ENCODE results near the gene MAPK6. TPM values are rescaled to one million over a fixed set of nuclear protein-coding genes. Genes with fewer than 3 reads are reported as not detected.
"Not testable (repeated sequence)": the region's sequence is repeated elsewhere in the genome, so short reads cannot be mapped to it uniquely, and the experiment has no call there.

Gene MAPK6
- total RNA-seq, 2 experiments from 2014 or later, result 39.9 to 40.8 TPM

GRCh38 chr15:52090193-52090592 lies 71.2 kb downstream of the MAPK6 start:
- intact Hi-C loops (cut with micrococcal nuclease), result no loop called here
- Mint-ChIP-seq H3K4me3 (no peak overlapping the region), H3K36me3 (peaks cover 8% of the 10 kb centered on the region), H3K27me3 (peaks cover 1% of the 10 kb centered on the region), H3K4me1 (ENCODE audit: low read depth) (no peaks in the 10 kb centered on the region), H3K27ac (no peak overlapping the region), H3K9me3 (peaks cover 15% of the 10 kb centered on the region)
- ChIA-PET CTCF (interaction anchor here (0.7 to 2.0 kb wide), 2 partner anchors 12 to 31 kb away, joined by 4 to 8 read pairs; no protein-coding TSS in a partner anchor), POLR2A (no interaction called here)
- no peak for DNase-seq

GRCh38 chr15:52093167-52093538 lies 74.1 kb downstream of the MAPK6 start:
- POLR2A ChIA-PET, result no interaction called here

GRCh38 chr15:52093539-52094510 lies 74.8 kb downstream of the MAPK6 start:
- Mint-ChIP-seq H3K4me3 (no peak overlapping the region), H3K36me3 (peaks cover 8% of the 10 kb centered on the region), H3K27ac (no peak overlapping the region), H3K27me3 (peaks cover 3% of the 10 kb centered on the region), H3K9me3 (peaks cover 15% of the 10 kb centered on the region), H3K4me1 (ENCODE audit: low read depth) (no peaks in the 10 kb centered on the region)
- CTCF ChIA-PET, result interaction anchor here (1.0 to 1.5 kb wide), 2 partner anchors 11 to 15 kb away, joined by 3 to 4 read pairs; no protein-coding TSS in a partner anchor
- POLR2A ChIA-PET, result no interaction called here
- intact Hi-C loops (cut with micrococcal nuclease), result no loop called here
- no peak for DNase-seq

More at GRCh38 chr15:52093167-52093538, 74.1 kb downstream of the MAPK6 start:
- no peak for DNase-seq
- Mint-ChIP-seq H3K4me1 (ENCODE audit: low read depth) (no peaks in the 10 kb centered on the region), H3K9me3 (peaks cover 15% of the 10 kb centered on the region), H3K27me3 (peaks cover 3% of the 10 kb centered on the region), H3K4me3 (no peak overlapping the region), H3K27ac (no peak overlapping the region), H3K36me3 (peaks cover 8% of the 10 kb centered on the region)
- intact Hi-C loops (cut with micrococcal nuclease), result no loop called here
- CTCF ChIA-PET, result no interaction called here

GRCh38 chr15:52094811-52095584 lies 76.0 kb downstream of the MAPK6 start:
- Mint-ChIP-seq H3K4me3 (no peak overlapping the region), H3K27me3 (peaks cover 2% of the 10 kb centered on the region), H3K9me3 (peaks cover 7% of the 10 kb centered on the region), H3K36me3 (peaks cover 4% of the 10 kb centered on the region), H3K27ac (no peak overlapping the region), H3K4me1 (ENCODE audit: low read depth) (no peaks in the 10 kb centered on the region)
- no peak for DNase-seq
- intact Hi-C loops (cut with micrococcal nuclease), result no loop called here
- POLR2A ChIA-PET, result no interaction called here
- CTCF ChIA-PET, result interaction anchor here (1.0 to 1.5 kb wide), 2 partner anchors 12 to 16 kb away, joined by 3 to 4 read pairs; no protein-coding TSS in a partner anchor

GRCh38 chr15:52095597-52096262 lies 76.7 kb downstream of the MAPK6 start:
- intact Hi-C loops (cut with micrococcal nuclease), result no loop called here
- POLR2A ChIA-PET, result no interaction called here
- CTCF ChIA-PET, result no interaction called here
- Mint-ChIP-seq H3K4me3 (no peak overlapping the region), H3K4me1 (ENCODE audit: low read depth) (no peaks in the 10 kb centered on the region), H3K9me3 (peaks cover under 1% of the 10 kb centered on the region), H3K36me3 (no peaks in the 10 kb centered on the region), H3K27ac (no peak overlapping the region), H3K27me3 (peaks cover 2% of the 10 kb centered on the region)
- no peak for DNase-seq

GRCh38 chr15:52096536-52096935 lies 77.5 kb downstream of the MAPK6 start:
- H3K4me1 Mint-ChIP-seq (ENCODE audit: low read depth); H3K4me3 Mint-ChIP-seq; POLR2A ChIA-PET; DNase-seq; CTCF ChIA-PET; H3K27me3 Mint-ChIP-seq; H3K36me3 Mint-ChIP-seq; H3K9me3 Mint-ChIP-seq; intact Hi-C loops (cut with micrococcal nuclease); H3K27ac Mint-ChIP-seq: not testable (repeated sequence)

GRCh38 chr15:52097180-52097579 lies 78.2 kb downstream of the MAPK6 start:
- Mint-ChIP-seq H3K27ac (no peak overlapping the region), H3K36me3 (no peaks in the 10 kb centered on the region), H3K4me3 (no peak overlapping the region), H3K27me3 (peaks cover 4% of the 10 kb centered on the region), H3K4me1 (ENCODE audit: low read depth) (no peaks in the 10 kb centered on the region), H3K9me3 (no peaks in the 10 kb centered on the region)
- CTCF ChIA-PET, result no interaction called here
- no peak for DNase-seq
- POLR2A ChIA-PET, result no interaction called here
- intact Hi-C loops (cut with micrococcal nuclease), result no loop called here

GRCh38 chr15:52098323-52098722 lies 79.3 kb downstream of the MAPK6 start:
- no peaks in the 10 kb centered on the region for H3K4me1 Mint-ChIP-seq (ENCODE audit: low read depth)
- no peaks in the 10 kb centered on the region for H3K9me3 Mint-ChIP-seq
- intact Hi-C loops (cut with micrococcal nuclease), result no loop called here
- H3K36me3 Mint-ChIP-seq, result no peaks in the 10 kb centered on the region
- H3K27me3 Mint-ChIP-seq, result peaks cover 4% of the 10 kb centered on the region
- ChIA-PET POLR2A (no interaction called here), CTCF (no interaction called here)
- DNase-seq, result no peak
- H3K4me3 Mint-ChIP-seq, result no peak overlapping the region
- no peak overlapping the region for H3K27ac Mint-ChIP-seq

GRCh38 chr15:52099651-52100272 lies 80.7 kb downstream of the MAPK6 start:
- intact Hi-C loops (cut with micrococcal nuclease), result no loop called here
- H3K27me3 Mint-ChIP-seq, result peaks cover 7% of the 10 kb centered on the region
- ChIA-PET CTCF (interaction anchor here (0.6 kb wide), 1 partner anchor 92 kb away, joined by 4 read pairs; no protein-coding TSS in a partner anchor), POLR2A (no interaction called here)
- H3K4me3 Mint-ChIP-seq, result no peak overlapping the region
- no peaks in the 10 kb centered on the region for H3K36me3 Mint-ChIP-seq
- H3K4me1 Mint-ChIP-seq (ENCODE audit: low read depth), result no peaks in the 10 kb centered on the region
- no peaks in the 10 kb centered on the region for H3K9me3 Mint-ChIP-seq
- no peak overlapping the region for H3K27ac Mint-ChIP-seq
- DNase-seq, result no peak

- H3K9me3 Mint-ChIP-seq, result no peaks in the 10 kb centered on the region
- H3K27ac Mint-ChIP-seq, result no peak overlapping the region
- CTCF ChIA-PET, result no interaction called here
- DNase-seq, result peak; percentile 51
- no peaks in the 10 kb centered on the region for H3K36me3 Mint-ChIP-seq
- H3K4me3 Mint-ChIP-seq, result no peak overlapping the region
- POLR2A ChIA-PET, result no interaction called here
- H3K4me1 Mint-ChIP-seq (ENCODE audit: low read depth), result no peaks in the 10 kb centered on the region
- intact Hi-C loops (cut with micrococcal nuclease), result no loop called here
- H3K27me3 Mint-ChIP-seq, result peaks cover 7% of the 10 kb centered on the region
Observed at GRCh38 chr15:52100807-52101442, 81.9 kb downstream of the MAPK6 start.

GRCh38 chr15:52101542-52102323 lies 82.7 kb downstream of the MAPK6 start:
- DNase-seq, result no peak
- Mint-ChIP-seq H3K4me1 (ENCODE audit: low read depth) (no peaks in the 10 kb centered on the region), H3K27me3 (peaks cover 7% of the 10 kb centered on the region), H3K9me3 (no peaks in the 10 kb centered on the region), H3K4me3 (no peak overlapping the region), H3K36me3 (no peaks in the 10 kb centered on the region), H3K27ac (no peak overlapping the region)
- ChIA-PET CTCF (no interaction called here), POLR2A (no interaction called here)
- intact Hi-C loops (cut with micrococcal nuclease), result no loop called here
